Suprapubic skin (tissue), 3 donors: ENCODE measurements around the gene PCDHA5.

Source experiments
- POLR2A ChIP-seq, 2 donors: fragments of 450-650 bp; IDR thresholded peaks; one replicate each; pipeline ENCODE4 v1.6.1; 2017; ENCODE audit warnings: antibody characterized with exemption in 2 of 2, mild to moderate bottlenecking in 2 of 2, moderate library complexity in 2 of 2
- TF ChIP-seq, protein P1 (sequence below), 2 donors: fragments of 200-600 bp in 1 of 2; fragments of 450-650 bp in 1 of 2; sonication (generic) in 1 of 2; IDR thresholded peaks; one replicate each; pipeline ENCODE4 v1.5.1; 2016 to 2019; ENCODE audit warnings: antibody characterized with exemption in 2 of 2, mild to moderate bottlenecking in 1 of 2, moderate library complexity in 1 of 2

GRCh38 chr5:140857177-140857986, 36.0 kb downstream of the PCDHA5 start:
- TF ChIP-seq, protein P1, sequence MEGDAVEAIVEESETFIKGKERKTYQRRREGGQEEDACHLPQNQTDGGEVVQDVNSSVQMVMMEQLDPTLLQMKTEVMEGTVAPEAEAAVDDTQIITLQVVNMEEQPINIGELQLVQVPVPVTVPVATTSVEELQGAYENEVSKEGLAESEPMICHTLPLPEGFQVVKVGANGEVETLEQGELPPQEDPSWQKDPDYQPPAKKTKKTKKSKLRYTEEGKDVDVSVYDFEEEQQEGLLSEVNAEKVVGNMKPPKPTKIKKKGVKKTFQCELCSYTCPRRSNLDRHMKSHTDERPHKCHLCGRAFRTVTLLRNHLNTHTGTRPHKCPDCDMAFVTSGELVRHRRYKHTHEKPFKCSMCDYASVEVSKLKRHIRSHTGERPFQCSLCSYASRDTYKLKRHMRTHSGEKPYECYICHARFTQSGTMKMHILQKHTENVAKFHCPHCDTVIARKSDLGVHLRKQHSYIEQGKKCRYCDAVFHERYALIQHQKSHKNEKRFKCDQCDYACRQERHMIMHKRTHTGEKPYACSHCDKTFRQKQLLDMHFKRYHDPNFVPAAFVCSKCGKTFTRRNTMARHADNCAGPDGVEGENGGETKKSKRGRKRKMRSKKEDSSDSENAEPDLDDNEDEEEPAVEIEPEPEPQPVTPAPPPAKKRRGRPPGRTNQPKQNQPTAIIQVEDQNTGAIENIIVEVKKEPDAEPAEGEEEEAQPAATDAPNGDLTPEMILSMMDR (IDR thresholded peaks at IDR 0.05) = no peak
- TF ChIP-seq POLR2A (IDR thresholded peaks at IDR 0.05) = no peak
